ENCODE measurements around the gene RHOJ. TPM values are rescaled to one million over a fixed set of nuclear protein-coding genes. Genes with fewer than 3 reads are reported as not detected.

RHOJ gene
- total RNA-seq, 1 experiment from 2014 or later = not detected

GRCh38 chr14:63191211-63191610 is 13.0 kb upstream of the RHOJ start:
- RAD21 ChIA-PET (ENCODE audit: low non-redundant PET in 1 of 2, low total read pairs in 2 of 2, uncharacterized antibody in 2 of 2, unreplicated experiment in 2 of 2) = no interaction called here
- no peaks in the 10 kb centered on the region for H3K9me3 ChIP-seq (ENCODE audit: control insufficient read depth in 1 of 2, insufficient read depth in 1 of 2, low read depth in 1 of 2, low read length in 2 of 2)
- H3K27me3 ChIP-seq (ENCODE audit: insufficient read depth, low read length) = peaks cover 3% of the 10 kb centered on the region; the same call in 1 of the 2 replicates
- POLR2A ChIA-PET = no interaction called here
- H2AFZ ChIP-seq (ENCODE audit: low read depth, low read length, poor library complexity, severe bottlenecking) = no peak overlapping the region
- DNase-seq (ENCODE audit: low read depth, low spot score) = no peak
- no peaks in the 10 kb centered on the region for H3K4me1 ChIP-seq (ENCODE audit: control insufficient read depth in 1 of 2, insufficient read depth in 2 of 2, low read length in 2 of 2)
- intact Hi-C loops (cut with micrococcal nuclease) = no loop called here
- H3K36me3 ChIP-seq (ENCODE audit: control insufficient read depth in 1 of 2, insufficient read depth in 2 of 2, low read length in 2 of 2) = no peaks in the 10 kb centered on the region
- no peak overlapping the region for H3K4me3 ChIP-seq (replicated peaks in 1 of 2; ENCODE audit: low read depth in 1 of 2, low read length in 2 of 2)
- H3K27ac ChIP-seq (ENCODE audit: low read depth, low read length) = no peak overlapping the region
- H3K9ac ChIP-seq (ENCODE audit: low read length) = no peak overlapping the region
- no peaks in the 10 kb centered on the region for H4K20me1 ChIP-seq (ENCODE audit: insufficient read depth)
- no peaks in the 10 kb centered on the region for H3K79me2 ChIP-seq (ENCODE audit: insufficient read depth, low read length)
- no peaks in the 10 kb centered on the region for H3K9me2 ChIP-seq (ENCODE audit: insufficient read depth)
- TF ChIP-seq ZBTB33 (IDR thresholded peaks at IDR 0.05; ENCODE audit: extremely low read depth, insufficient replicate concordance, low read length) = no peak
- no peak for TF ChIP-seq ZNF274 (IDR thresholded peaks at IDR 0.05; ENCODE audit: low read depth, low read length)
- TF ChIP-seq CBX3 (IDR thresholded peaks at IDR 0.05; ENCODE audit: low read depth) = no peak
- TF ChIP-seq FOSL1 (IDR thresholded peaks at IDR 0.05; ENCODE audit: low read depth) = no peak
- no peak for TF ChIP-seq TCF7L2 (IDR thresholded peaks at IDR 0.05; ENCODE audit: borderline replicate concordance, extremely low read depth, insufficient read depth, insufficient read length)
- no peak for TF ChIP-seq SIN3A (IDR thresholded peaks at IDR 0.05; ENCODE audit: low read depth)
- no peak for TF ChIP-seq EZH2phosphoT487 (IDR thresholded peaks at IDR 0.05; ENCODE audit: borderline replicate concordance)
- TF ChIP-seq ZFX (IDR thresholded peaks at IDR 0.05) = no peak
- no peak for TF ChIP-seq SP1 (IDR thresholded peaks at IDR 0.05; ENCODE audit: low read depth)
- TF ChIP-seq YY1 (IDR thresholded peaks at IDR 0.05; ENCODE audit: extremely low read depth, insufficient replicate concordance, low read depth, low read length) = no peak
- no peak for TF ChIP-seq EGR1 (IDR thresholded peaks at IDR 0.05; ENCODE audit: low read depth)
- TF ChIP-seq RAD21 (IDR thresholded peaks at IDR 0.05; ENCODE audit: low read depth) = no peak
- no peak for TF ChIP-seq REST (IDR thresholded peaks at IDR 0.05; ENCODE audit: low read depth)
- no peak for TF ChIP-seq MAX (IDR thresholded peaks at IDR 0.05)
- no peak for TF ChIP-seq SRF (IDR thresholded peaks at IDR 0.05; ENCODE audit: low read depth)
- no peak for TF ChIP-seq CEBPB (IDR thresholded peaks at IDR 0.05; ENCODE audit: low read depth)
- no peak overlapping the region for H3K4me2 ChIP-seq (ENCODE audit: low read length)
- CTCF ChIA-PET = no interaction called here
- BruUV-seq (replicated peaks) = no TSS peak
- ATAC-seq = no peak
